Activated gamma-delta T cell treated with Interleukin-2 at 50 U/mL for 16 hours (primary cell): ENCODE results near the gene P3H2.

Source experiments
- DNase-seq: peaks from one replicate; pipeline ENCODE4 v3.0.0-alpha.2; 2020

The P3H2 gene

GRCh38 chr3:190051641-190052040, 69.1 kb downstream of the P3H2 start:
- no peak for DNase-seq

GRCh38 chr3:190048932-190049441, 71.7 kb downstream of the P3H2 start:
- no peak for DNase-seq

DNA sequence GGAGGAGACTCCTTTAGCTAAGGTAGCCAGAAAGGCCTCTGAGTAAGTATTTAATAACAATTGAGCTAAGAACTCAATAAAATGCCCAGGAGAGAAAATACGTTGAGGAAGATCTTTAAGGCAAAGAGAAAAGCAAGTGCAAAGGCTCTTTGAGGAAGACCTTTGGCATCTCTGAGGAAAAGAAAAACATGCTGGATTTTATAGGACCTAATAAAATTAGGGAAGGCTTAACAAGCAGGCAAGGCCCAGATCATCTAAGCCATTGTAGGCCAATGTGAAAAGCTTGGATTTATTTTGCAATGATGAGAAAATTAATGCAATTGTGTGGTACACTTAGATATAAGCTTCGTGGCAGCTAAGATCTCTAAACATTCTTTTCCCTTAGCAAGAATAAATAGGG, 75.7 kb downstream of the P3H2 start:
- DNase-seq, result no peak

DNA sequence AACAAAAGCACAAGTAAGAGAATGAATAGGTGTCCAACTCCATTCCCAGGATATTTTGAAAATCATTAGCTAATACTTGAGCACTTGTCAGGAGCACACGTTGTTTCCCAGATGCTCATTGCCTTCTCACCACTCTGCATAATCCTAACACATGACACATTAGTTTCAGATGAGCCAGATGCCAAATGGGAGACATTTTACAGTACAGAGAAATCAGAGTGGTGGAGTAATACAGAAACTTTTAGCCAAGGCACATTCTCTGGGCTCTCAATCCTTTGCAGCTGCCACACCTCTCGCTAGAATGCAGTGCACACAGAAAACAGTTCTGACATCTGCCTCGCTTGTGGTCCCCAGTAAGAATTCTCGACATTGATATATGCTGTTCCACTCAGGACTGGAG, 76.6 kb downstream of the P3H2 start:
- DNase-seq, result no peak

- DNase-seq, result no peak
Measured at GRCh38 chr3:190043741-190044140, 77.0 kb downstream of the P3H2 start.

DNA sequence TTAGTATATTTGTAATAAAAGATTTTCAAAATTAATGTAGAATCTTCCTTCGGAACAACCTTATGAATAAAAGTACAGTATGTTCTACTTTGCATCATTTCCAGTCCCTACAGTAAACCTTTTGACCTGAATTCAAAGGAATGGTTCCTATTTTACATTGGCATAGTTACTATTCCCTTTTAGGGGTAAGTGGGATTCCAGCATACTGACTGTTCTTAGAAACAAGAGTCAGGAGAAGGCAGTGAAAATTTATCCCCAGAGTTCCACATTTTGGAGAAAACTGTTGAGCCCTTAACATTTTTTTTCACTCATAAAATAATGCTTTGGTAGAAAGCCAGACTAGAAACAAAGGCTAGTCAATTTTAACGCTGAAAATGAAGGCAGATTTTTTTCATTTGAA, 78.1 kb downstream of the P3H2 start:
- no peak for DNase-seq

GRCh38 chr3:190041333-190042041, 79.2 kb downstream of the P3H2 start:
- DNase-seq, result no peak

- DNase-seq, result no peak
Measured at GRCh38 chr3:190040145-190040544, 80.6 kb downstream of the P3H2 start.

- DNase-seq, result no peak
Measured at GRCh38 chr3:190038050-190038933, 82.4 kb downstream of the P3H2 start.

DNA sequence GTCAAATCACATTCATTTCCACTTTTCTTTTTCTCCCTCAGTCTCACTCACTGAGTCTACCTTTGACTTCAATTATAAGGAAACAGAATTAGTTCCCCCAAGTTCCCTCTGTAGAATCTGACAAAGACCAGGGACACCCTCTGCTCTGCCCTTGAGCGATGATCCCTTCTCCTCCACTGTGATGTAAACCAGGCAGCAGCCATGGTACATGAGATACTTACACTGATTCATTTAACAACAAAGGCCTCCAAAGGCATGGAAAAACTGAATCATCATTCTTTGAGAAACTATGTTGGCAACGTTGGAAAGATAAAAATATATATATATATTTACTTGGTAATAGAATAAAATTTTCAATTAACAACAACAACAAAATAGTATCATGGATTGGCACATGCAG, 84.1 kb downstream of the P3H2 start:
- DNase-seq, result no peak

GRCh38 chr3:190034446-190034845, 86.3 kb downstream of the P3H2 start:
- no peak for DNase-seq

GRCh38 chr3:190032923-190033322, 87.8 kb downstream of the P3H2 start:
- no peak for DNase-seq

GRCh38 chr3:190031887-190032752, 88.6 kb downstream of the P3H2 start:
- DNase-seq, result no peak

DNA sequence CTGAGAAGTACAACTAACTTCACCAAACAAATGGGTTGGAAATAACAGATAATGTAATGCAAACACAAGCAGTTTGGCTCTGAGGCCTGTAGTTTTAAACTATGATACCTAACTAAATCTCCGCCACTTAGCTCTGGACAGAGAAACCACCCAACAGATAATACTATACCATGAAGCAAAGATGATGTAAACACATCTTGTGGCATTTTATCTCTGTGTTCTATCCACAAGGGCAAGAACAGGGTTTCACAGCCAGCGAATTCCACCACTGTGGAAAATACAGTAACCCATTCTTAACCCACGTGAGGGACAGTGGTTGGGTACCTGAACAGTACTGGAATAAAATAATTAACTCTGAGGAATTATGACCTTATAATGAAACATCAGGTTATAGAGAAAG, 93.6 kb downstream of the P3H2 start:
- DNase-seq, result no peak

GRCh38 chr3:190026154-190026553, 94.5 kb downstream of the P3H2 start:
- DNase-seq, result no peak

DNA sequence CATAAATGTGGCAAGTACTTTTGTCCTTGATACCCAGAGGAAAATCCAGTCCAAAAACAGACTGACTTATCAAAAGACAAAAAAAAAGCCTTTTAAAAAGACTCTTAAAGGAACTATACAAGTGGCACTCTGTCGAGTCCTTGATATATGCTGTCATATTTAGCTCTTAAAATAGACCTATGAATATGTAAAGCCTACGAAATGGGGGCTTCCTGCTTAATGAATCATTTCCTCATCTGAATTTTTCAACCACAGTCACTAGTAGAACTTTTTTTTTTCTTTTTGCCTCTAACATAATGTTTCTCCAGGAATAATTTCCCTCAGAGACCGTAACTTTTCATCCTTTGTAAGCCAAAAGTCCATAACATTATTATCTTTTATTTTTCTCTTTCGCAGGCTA, 95.8 kb downstream of the P3H2 start:
- no peak for DNase-seq

DNA sequence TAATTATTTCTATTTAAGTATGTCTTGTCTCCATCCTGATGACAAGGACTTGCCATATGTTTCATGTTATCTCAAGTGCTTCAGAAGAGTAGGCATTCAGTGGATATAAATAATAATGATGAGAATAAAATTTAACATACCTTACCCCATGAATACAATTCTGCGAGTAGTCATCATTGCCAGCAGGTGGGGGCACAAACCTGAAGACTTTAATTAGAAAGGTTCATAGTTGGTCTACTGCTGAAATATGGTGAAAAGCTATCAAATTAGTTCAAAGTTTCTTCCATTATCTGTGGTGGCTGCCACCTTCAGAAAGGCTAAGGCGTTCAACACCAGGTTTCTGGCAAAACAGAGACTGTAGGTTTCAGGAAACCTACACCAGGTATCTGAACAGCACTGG, 100.9 kb downstream of the P3H2 start:
- no peak for DNase-seq

GRCh38 chr3:190019006-190019405, 101.7 kb downstream of the P3H2 start:
- no peak for DNase-seq

DNA sequence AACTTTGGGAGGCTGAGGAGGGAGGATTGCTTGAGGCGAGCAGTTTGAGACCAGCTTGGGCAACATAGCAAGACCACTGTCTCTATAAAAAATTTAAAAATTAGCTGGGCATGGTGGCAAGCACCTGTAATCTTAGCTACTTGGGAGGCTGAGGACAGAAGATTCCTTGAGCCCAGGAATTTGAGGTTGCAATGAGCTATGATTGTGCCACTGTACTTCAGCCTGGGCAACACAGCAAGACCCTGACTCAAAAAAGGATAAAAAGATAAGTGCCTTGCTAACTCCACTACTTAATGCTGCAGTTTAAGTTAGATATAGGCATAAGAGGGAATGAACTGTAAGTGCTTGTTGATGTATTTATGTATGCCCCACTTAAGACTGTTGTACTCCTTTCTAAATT, 102.2 kb downstream of the P3H2 start:
- no peak for DNase-seq

- DNase-seq, result no peak
Measured at GRCh38 chr3:190017521-190018288, 103.0 kb downstream of the P3H2 start.

DNA sequence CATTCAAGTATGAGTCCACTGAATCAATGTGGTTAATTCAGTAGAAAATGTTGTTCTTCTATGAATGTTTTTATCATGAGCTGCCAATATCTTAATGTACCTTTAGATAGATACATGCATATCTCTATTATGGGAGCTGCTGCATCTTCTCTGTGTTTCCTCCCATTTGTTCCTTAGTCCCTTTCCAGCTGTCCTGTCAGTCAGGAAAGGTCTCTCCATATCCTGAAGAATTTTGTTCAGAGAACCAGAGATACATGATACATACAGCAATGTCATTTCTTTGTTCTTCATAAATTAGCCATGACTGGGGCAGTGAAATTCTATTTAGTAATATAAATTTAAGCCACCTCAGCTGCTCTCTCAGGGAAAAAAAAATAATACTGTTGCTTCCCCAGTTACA, 103.7 kb downstream of the P3H2 start:
- DNase-seq, result no peak

GRCh38 chr3:190014940-190015339, 105.8 kb downstream of the P3H2 start:
- DNase-seq, result no peak
